Pancreas (tissue), 10 donors: Measurements from ENCODE around the gene GPAM. TPM values are rescaled to one million over a fixed set of nuclear protein-coding genes. Genes with fewer than 3 reads are reported as not detected.
"Not testable (repeated sequence)": the region's sequence is repeated elsewhere in the genome, so short reads cannot be mapped to it uniquely, and the experiment has no call there.

Source experiments
- ATAC-seq, 4 donors: fragments of 200-7000 bp; cut with Tn5 transposase; one replicate each; pipeline versions ENCODE4 v1.8.0 to v1.9.1; 2020; ENCODE audit warnings: mild to moderate bottlenecking in 4 of 4, moderate library complexity in 4 of 4
- DNase-seq, 6 donors: peaks; one replicate each; pipeline ENCODE4 v3.0.0-alpha.2; 2020
- FAIRE-seq: peaks from 2 replicates; lab custom pipeline; 2012; peaks lifted over from hg19 to GRCh38; lab: Jason Lieb, UNC
- H3K27ac ChIP-seq, 4 donors: fragments of 200-600 bp; sonication (generic); 1 replicate in 3 of 4; 2 replicates in 1 of 4; pipeline versions ENCODE4 v1.5.0 to v1.8.0; 2020
- H3K27me3 ChIP-seq, 4 donors: fragments of 200-600 bp; one replicate each; pipeline ENCODE4 v1.8.0; 2021
- H3K36me3 ChIP-seq, 3 donors: fragments of 200-600 bp; sonication (generic) in 1 of 3; one replicate each; pipeline versions ENCODE4 v1.5.0 to v1.8.0; 2020 to 2021
- H3K4me1 ChIP-seq, 3 donors: fragments of 200-600 bp; one replicate each; pipeline ENCODE4 v1.8.0; 2021
- H3K4me3 ChIP-seq, 4 donors: fragments of 200-600 bp; sonication (generic) in 2 of 4; one replicate each; pipeline versions ENCODE4 v1.5.0 to v1.8.0; 2020 to 2021
- H3K9me3 ChIP-seq, 4 donors: fragments of 200-600 bp; one replicate each; pipeline ENCODE4 v1.8.0; 2021
- CTCF ChIP-seq, 4 donors: fragments of 200-600 bp; sonication (generic) in 3 of 4; IDR thresholded peaks; one replicate each; pipeline versions ENCODE4 v1.5.0 to v1.8.0; 2021; ENCODE audit warnings: antibody characterized with exemption in 4 of 4
- WGBS, 2 donors: extraction: QIAGEN DNeasy Blood & Tissue Kit; methylation state at CpG; one replicate each; pipeline ENCODE4 v1.1.7; 2013; 5-methylcytosine and 5-hydroxymethylcytosine counted together
- intact Hi-C, 3 donors: fragments of 100-400 bp; cut with DNase I; formaldehyde crosslinking; loops; one replicate each; pipeline versions ENCODE4 v1.11.1 to v1.14.2; 2022
- polyA plus RNA-seq, 2 donors: library from polyadenylated mRNA; stranded (reverse); fragments of 200-250 nt; gene quantifications; one replicate each; pipeline ENCODE4 v1.2.3, GENCODE V29; 2013
- total RNA-seq, 6 donors: library from RNA; stranded (reverse); fragmentation: NEBNext Ultra II Directional in 4 of 6; extraction: Animal tissue kit (Norgen Biotek cat#: 25700) in 4 of 6; gene quantifications; one replicate each; pipeline versions ENCODE4 v1.2.1 to v1.2.4, GENCODE V29; 2021 to 2023
- donor health status: healthy with polysubstance abuse.
- donor health status: DM: no; HTN: no; CAD: no; lungs with moderate emphysema.
- donor health status: DM: no; HTN: no; CAD: no.
- donor health status: control.
- donor health status: control.
- donor health status: Bipolar disorder and iron deficiency.
- donor health status: DM: yes; HTN: yes; CAD: no.
- donor health status: DM: no; HTN: no; CAD: no.
- donor health status: DM: no; HTN: no; CAD: no.
- donor health status: DM: yes; HTN: yes; CAD: no.

GPAM gene
- total and polyA plus RNA-seq, 8 donors = 2.9 to 29.4 (median 4.2) TPM

GRCh38 chr10:112124866-112125265 lies 58.7 kb downstream of the GPAM start:
- no peaks in the 10 kb centered on the region for H3K4me1 ChIP-seq
- no peak overlapping the region for H3K4me3 ChIP-seq
- H3K27ac ChIP-seq = no peak overlapping the region
- 70 to 71% methylated on average over 3 of the region's 3 CpGs for WGBS, 2 donors
- no peak for TF ChIP-seq CTCF (IDR thresholded peaks at IDR 0.05)
- no peaks in the 10 kb centered on the region for H3K27me3 ChIP-seq
- no peaks in the 10 kb centered on the region for H3K9me3 ChIP-seq
- FAIRE-seq (no peak), ATAC-seq (no peak), DNase-seq (no peak)
- H3K36me3 ChIP-seq = no peaks in the 10 kb centered on the region
- intact Hi-C loops = loop anchor here in 1 of 3 donors (10.0 kb wide), 1 partner anchor 190 kb away; no protein-coding TSS in a partner anchor

GRCh38 chr10:112122827-112123226 lies 60.7 kb downstream of the GPAM start:
- intact Hi-C loops = loop anchor here in 1 of 3 donors (10.0 kb wide), 1 partner anchor 192 kb away; no protein-coding TSS in a partner anchor
- Histone ChIP-seq H3K4me1 (no peaks in the 10 kb centered on the region), H3K9me3 (no peaks in the 10 kb centered on the region), H3K4me3 (no peak overlapping the region), H3K27me3 (no peaks in the 10 kb centered on the region), H3K27ac (no peak overlapping the region), H3K36me3 (no peaks in the 10 kb centered on the region)
- FAIRE-seq (no peak), DNase-seq (no peak), ATAC-seq (no peak)
- WGBS, 2 donors = 63 to 69% methylated on average over 4 of the region's 4 CpGs
- no peak for TF ChIP-seq CTCF (IDR thresholded peaks at IDR 0.05)

- no peak for FAIRE-seq
- TF ChIP-seq CTCF (IDR thresholded peaks at IDR 0.05) = no peak
- no peak for ATAC-seq
- no peaks in the 10 kb centered on the region for H3K36me3 ChIP-seq
- no peak for DNase-seq
- no peaks in the 10 kb centered on the region for H3K4me1 ChIP-seq
- no peak overlapping the region for H3K27ac ChIP-seq
- intact Hi-C loops = loop anchor here in 1 of 3 donors (10.0 kb wide), 1 partner anchor 194 kb away; no protein-coding TSS in a partner anchor
- H3K4me3 ChIP-seq = no peak overlapping the region
- 67 to 83% methylated on average over 4 of the region's 4 CpGs for WGBS, 2 donors
- H3K9me3 ChIP-seq = no peaks in the 10 kb centered on the region
- H3K27me3 ChIP-seq = no peaks in the 10 kb centered on the region
Measured at GRCh38 chr10:112120491-112120890, 63.1 kb downstream of the GPAM start.

GRCh38 chr10:112115781-112116385 lies 67.7 kb downstream of the GPAM start:
- WGBS, 2 donors = 46 to 51% methylated on average over 12 of the region's 12 CpGs
- peak in 3 of 4 donors; percentile 57 to 76 (median 75) for ATAC-seq
- no peak for FAIRE-seq

GRCh38 chr10:112109779-112110178 lies 73.8 kb downstream of the GPAM start:
- H3K4me1 ChIP-seq, H3K27me3 ChIP-seq, H3K9me3 ChIP-seq, DNase-seq, H3K36me3 ChIP-seq, intact Hi-C loops, H3K27ac ChIP-seq, FAIRE-seq, ATAC-seq, H3K4me3 ChIP-seq: not testable (repeated sequence)
- 66 to 83% methylated on average over 1 to 2 of the region's 2 CpGs for WGBS, 2 donors

More at GRCh38 chr10:112115781-112116385, 67.7 kb downstream of the GPAM start:
- H3K4me1 ChIP-seq = no peaks in the 10 kb centered on the region
- no peaks in the 10 kb centered on the region for H3K36me3 ChIP-seq
- H3K27ac ChIP-seq = no peak overlapping the region
- DNase-seq = peak in 2 of 6 donors; percentile 33 to 45
- no peaks in the 10 kb centered on the region for H3K27me3 ChIP-seq
- H3K4me3 ChIP-seq = no peak overlapping the region
- TF ChIP-seq CTCF (IDR thresholded peaks at IDR 0.05) = peak; percentile 50 to 63 (median 53)
- intact Hi-C loops = no loop called here
- no peaks in the 10 kb centered on the region for H3K9me3 ChIP-seq

Other genes with a start within 250 kb of the GPAM start
- not detected for gene TECTB, start 99.6 kb upstream of the GPAM start, total RNA-seq
- not detected for gene TECTB, start 99.6 kb upstream of the GPAM start, polyA plus RNA-seq
- 1 to 10 TPM; 2.2 to 7.2 (median 3.7) TPM for gene ACSL5, start 190.4 kb upstream of the GPAM start, total RNA-seq
- gene ACSL5, start 190.4 kb upstream of the GPAM start, polyA plus RNA-seq = 1 to 10 TPM; 2.4 to 5.7 TPM